GM04504 (cell line): ENCODE data around the gene MRNIP.
"Not testable (repeated sequence)": the region's sequence is repeated elsewhere in the genome, so short reads cannot be mapped to it uniquely, and the experiment has no call there.

Experiments used
- DNase-seq: peaks from one replicate; pipeline ENCODE4 v3.0.0-alpha.2; 2012; ENCODE audit warnings: low read depth

Gene MRNIP

GRCh38 chr5:179871533-179871932, 12.9 kb upstream of the MRNIP start:
- not testable (repeated sequence) for DNase-seq

- no peak for DNase-seq
Observed at GRCh38 chr5:179870952-179871351, 12.3 kb upstream of the MRNIP start.

- no peak for DNase-seq
Observed at GRCh38 chr5:179870403-179870903, 11.8 kb upstream of the MRNIP start.

- DNase-seq = no peak
Observed at GRCh38 chr5:179869641-179870402, 11.2 kb upstream of the MRNIP start.

- no peak for DNase-seq
Observed at GRCh38 chr5:179869101-179869500, 10.5 kb upstream of the MRNIP start.

- no peak for DNase-seq
Observed at GRCh38 chr5:179868541-179868940, 9.9 kb upstream of the MRNIP start.

- no peak for DNase-seq
Observed at GRCh38 chr5:179867476-179867875, 8.9 kb upstream of the MRNIP start.

- no peak for DNase-seq
Observed at GRCh38 chr5:179867079-179867465, 8.5 kb upstream of the MRNIP start.

- DNase-seq = no peak
Observed at GRCh38 chr5:179866241-179867078, 7.8 kb upstream of the MRNIP start.

- no peak for DNase-seq
Observed at GRCh38 chr5:179865491-179866240, 7.0 kb upstream of the MRNIP start.

- DNase-seq = no peak
Observed at GRCh38 chr5:179864686-179865085, 6.1 kb upstream of the MRNIP start.

GRCh38 chr5:179863449-179864085, 5.0 kb upstream of the MRNIP start:
- DNase-seq = no peak

GRCh38 chr5:179862891-179863290, 4.3 kb upstream of the MRNIP start:
- DNase-seq = no peak

GRCh38 chr5:179862296-179862695, 3.7 kb upstream of the MRNIP start:
- no peak for DNase-seq

GRCh38 chr5:179860301-179860700, 1.7 kb upstream of the MRNIP start:
- DNase-seq = no peak

GRCh38 chr5:179858241-179858585, 404 bp downstream of the MRNIP start:
- no peak for DNase-seq

- DNase-seq = no peak
Observed at GRCh38 chr5:179854356-179854755, 4.3 kb downstream of the MRNIP start.

- DNase-seq = no peak
Observed at GRCh38 chr5:179852993-179853547, 5.5 kb downstream of the MRNIP start.

- no peak for DNase-seq
Observed at GRCh38 chr5:179841621-179842020, 17.0 kb downstream of the MRNIP start.

- DNase-seq = no peak
Observed at GRCh38 chr5:179840766-179841165, 17.9 kb downstream of the MRNIP start.

- DNase-seq = no peak
Observed at GRCh38 chr5:179840321-179840720, 18.3 kb downstream of the MRNIP start.
